Hematopoietic multipotent progenitor cell treated with erythropoietin and hydrocortisone succinate and interleukin-3 and kit ligand, for 4 days (in vitro differentiated cells): Measurements from ENCODE around the gene KRT17.
"Not testable (repeated sequence)": the region's sequence is repeated elsewhere in the genome, so short reads cannot be mapped to it uniquely, and the experiment has no call there.

Experiments used
- DNase-seq: peaks from one replicate; pipeline ENCODE4 v3.0.0-alpha.2; 2015

KRT17 gene

DNA sequence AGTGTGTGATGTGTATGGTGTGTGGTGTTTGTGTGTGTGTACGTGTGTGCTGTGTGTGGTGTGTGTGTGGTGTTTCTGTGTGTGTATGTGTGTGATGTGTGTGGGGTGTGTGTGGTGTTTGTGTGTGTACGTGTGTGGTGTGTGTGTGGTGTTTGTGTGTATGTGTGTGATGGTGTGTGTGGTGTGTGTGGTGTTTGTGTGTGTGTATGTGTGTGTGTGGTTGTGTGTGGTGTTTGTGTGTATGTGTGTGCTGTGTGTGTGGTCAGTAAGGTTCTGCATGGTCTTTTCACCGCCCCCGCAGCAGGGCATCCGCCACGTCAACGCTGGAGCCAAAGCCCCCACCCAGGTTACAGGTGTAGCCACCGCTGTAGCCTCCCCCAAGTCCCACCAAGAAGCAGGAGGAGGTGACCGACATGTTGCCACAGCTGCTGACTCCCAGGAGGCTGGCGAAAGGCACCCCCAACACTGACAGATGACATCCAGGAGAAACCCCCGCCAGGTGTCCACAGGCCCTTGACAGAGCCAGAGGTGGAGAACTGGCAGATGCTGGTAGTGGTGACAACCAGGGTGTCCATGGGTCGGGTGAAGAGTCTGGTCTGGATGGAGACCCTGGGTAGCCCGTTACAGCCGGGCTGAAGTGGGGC is 9.3 kb upstream of the KRT17 start:
- peak; percentile 28 for DNase-seq

DNA sequence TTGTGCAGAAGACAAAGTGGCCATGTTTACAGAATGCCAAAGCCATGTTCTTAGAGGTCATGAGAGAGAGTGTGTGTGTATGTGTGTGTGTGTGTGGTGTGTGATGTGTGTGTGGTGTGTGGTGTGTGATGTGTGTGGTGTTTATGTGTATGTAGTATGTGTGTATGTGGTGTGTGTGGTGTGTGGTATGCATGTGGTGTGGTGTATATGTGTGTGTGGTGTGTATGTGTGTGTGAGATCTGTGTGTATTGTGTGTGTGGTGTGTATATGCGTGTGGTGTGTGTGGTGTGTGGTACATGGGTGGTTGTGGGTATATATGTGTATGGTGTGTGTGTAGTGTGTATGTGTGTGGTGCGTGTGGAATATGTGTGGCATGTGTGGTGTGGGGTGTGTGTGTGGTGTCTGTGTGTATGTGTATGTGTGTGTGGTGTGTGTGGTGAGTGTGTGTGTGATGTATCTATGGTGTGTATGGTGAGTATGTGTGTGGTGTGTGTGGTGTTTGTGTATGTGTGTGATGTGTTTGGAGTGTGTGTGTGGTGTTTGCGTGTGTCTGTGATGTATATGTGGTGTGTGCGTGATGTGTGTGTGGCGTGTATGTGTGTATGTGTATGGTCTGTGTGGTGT is 8.2 kb upstream of the KRT17 start:
- DNase-seq, result no peak

DNA sequence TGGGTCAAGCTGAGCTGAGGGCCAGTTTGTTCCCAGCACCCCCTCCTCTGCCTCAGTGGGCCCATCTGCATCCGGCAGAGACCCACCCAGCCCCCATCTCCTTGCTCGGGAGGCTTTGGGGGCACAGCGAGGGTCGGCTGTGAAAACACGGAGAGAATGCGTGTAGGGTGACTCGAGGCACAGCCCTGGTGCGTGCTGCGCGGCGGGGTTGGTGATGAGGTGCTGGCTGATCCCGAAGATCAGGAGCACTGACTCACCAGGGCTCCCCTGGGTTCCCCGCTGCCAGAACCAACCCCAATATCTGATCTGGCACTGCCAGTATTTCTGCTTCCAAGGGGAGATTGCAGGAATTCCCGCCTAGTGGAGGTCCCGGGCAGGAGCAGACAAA is 7.5 kb upstream of the KRT17 start:
- no peak for DNase-seq

DNA sequence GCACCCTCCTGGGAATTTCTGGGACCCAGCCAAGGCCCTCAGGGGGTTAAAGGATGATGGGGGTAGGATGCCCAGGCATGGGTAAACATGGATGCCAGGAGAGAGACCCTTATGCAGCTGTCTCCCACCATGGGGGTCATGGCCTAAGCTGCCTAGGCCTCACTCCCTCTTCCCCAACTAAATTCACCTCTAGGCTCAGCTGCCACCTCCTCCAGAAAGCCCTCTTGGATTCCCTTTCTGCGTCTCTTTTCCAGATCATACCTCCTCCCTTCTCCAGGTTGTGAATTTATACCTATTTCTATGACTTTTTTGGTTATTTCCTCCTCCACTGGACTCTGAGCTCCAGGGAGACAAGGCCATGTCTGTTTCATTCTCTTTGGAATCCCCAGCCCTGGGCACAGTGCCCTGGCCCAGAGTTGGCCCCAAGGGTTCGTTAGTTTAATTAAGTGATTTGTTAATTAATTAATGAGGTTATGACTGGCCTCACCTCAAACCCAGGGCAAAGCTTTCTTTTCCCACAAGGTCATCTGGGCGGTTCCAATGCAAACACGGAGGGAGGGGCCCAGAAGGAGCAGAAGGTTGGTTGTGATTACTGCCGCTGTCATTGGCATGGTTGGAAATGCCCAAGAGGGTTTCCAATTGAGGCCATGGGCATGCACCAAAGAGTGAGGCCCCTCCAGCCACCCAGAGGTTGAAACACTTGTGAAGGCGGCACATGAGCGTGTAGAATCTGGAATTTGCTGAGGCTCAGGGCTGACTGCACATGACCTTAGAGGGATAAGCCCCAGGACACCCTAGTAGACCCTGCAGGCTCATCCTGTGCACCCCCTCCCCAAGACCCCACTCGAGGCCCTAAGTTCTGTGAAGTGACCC is 6.9 kb upstream of the KRT17 start:
- peak; percentile 24 for DNase-seq

DNA sequence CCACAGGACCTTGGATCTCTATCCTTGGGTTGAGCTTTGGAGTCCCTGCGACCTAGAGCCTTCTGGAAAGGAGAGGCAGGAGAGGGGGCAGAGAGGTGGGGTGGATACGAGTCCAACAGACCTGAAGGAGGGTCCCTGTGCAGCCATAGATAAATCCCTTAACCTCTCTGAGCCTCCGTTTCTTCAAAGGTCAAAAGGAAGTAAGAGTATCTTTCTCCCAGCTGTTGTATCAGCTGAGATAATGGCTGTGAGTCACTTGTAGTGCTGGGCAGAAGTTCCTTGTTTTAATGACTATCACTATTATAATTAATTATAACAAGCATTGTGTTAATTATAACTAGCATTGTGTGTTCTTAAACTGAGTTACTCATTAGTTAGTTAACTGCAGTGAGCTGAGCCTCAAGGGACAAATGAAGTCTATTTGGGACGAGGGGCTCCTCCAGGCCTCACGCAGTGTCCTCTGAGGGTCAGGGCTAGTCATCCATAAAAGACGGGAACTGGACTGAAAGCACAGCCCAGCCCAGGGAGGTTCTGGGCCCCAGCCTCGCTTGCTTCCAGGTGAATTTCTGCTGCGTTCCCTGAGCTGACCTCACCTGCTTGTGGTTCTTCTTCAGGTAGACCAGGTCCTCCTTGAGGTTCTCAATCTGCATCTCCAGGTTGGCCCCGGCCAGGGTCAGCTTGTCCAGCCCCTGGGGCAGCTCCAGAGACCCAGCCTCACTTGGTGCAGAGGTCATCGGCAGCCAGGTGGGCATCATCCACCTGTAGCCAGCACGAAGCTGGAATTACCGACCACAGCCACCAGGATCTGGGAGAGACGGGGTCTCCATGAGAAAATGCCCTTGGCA is 5.7 kb upstream of the KRT17 start:
- peak; percentile 30 for DNase-seq

DNA sequence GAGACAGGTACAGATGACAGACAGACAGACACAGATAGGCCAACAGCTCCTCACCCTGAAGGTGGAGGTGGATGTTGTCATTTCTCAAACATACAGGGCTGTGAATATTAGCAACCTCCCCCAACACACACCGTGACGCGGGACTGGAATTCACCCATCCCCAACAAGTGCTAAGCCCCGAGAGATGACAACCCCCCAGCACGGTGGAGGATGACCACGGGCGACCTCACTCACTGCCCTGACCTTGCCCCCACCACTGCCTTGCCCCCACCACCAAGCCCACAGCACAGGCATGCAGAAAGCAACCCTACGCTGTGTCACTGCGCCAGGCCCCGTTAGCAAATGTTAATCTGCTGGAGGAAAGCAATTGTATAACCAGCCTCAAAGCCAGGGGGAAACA is 4.9 kb upstream of the KRT17 start:
- DNase-seq, result no peak

DNA sequence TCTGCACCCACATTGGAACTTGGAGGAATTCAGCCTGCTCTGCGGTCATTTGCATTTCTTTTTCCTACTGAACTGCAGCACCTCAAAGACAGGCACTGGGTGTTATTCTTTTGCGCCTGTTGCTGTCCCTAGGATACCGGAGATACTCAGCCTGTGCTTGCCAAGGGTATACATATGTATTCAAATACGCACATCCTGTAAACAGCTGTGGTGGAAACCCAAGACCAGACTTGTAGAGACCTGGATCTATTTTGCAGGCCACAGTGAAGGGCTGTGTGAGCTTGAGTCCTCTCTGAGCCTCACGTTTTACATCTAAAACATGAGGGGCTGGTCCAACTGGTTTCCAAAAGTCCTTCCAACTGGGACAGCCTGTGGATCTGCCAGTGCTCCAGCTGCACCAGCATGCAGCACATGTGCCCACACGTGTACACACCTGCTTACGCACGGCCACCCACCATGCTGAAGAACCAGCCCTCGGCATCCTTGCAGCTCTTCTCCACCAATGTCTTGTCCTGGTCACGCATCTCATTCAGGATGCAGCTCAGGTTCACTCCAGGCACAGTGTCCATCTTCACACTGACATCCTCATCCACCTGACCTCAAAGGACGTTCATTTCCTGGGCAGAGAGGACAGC is 4.4 kb upstream of the KRT17 start:
- DNase-seq, result not testable (repeated sequence)

DNA sequence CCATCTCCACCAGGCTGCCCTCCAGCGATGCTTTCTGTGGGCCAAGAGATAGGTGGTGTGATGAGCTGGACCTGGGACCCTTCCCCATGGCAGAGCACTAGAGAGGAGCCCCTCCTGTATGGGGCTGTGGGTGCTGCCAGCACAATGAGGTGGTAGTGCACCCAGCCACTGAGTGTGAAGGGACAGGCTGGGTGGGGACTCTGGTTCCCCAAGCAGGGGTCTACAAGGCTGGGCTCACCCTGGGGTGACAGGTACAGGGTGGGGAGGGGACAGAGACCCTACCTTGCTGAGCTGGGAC is 3.6 kb upstream of the KRT17 start:
- not testable (repeated sequence) for DNase-seq

DNA sequence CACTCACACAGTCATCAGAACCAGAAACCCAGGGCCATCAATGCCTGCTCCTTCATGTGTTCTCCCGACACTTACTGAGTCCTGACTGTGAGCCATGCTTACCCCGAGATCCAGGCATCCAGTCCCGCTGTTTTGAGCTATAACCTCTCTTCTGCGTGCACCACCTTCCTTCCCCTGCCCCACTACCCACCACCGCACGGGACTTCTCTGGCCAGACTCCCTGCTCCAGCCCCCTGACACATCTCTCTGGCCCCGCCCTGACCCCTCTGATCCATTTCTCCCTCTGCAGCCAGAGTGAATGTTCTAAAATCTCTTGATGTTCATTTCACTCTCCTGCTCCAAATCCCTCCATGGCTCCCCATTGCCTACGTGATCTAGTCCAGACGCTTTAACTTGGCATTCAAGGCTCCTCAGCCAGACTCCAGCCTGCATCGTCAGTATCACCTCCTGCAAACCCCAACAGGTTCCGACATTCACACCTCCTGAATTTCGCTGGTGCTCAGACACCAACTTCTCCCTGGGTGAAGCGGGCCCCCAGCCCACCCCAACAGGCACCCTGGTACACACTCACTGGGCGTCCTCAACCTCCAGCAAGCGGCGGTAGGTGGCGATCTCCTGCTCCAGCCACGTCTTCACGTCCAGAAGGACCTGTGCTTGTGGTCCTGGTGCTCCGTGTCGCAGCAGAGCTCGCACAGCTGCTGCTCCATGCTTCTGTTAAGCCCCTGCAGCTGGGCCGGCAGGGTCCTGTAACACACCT is 3.1 kb upstream of the KRT17 start:
- DNase-seq, result no peak

DNA sequence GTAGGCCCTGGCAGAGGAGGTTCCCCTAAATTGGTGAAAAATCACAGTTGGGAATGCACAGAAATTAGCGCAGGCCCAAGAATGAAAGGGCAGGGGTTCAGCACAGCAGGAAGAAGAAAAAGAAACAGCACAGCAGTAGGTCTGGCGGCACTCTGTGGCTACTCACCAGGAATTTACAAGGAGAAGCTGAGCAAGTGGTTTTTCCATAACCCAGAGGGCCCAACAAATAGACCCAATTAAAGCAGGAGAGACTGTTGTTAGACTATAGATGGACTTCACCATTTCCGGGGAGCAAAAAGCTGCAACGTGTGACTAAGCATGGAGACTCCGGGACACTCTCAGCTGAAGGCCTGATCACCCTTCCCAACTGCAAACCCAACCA is 2.5 kb upstream of the KRT17 start:
- DNase-seq, result not testable (repeated sequence)

DNA sequence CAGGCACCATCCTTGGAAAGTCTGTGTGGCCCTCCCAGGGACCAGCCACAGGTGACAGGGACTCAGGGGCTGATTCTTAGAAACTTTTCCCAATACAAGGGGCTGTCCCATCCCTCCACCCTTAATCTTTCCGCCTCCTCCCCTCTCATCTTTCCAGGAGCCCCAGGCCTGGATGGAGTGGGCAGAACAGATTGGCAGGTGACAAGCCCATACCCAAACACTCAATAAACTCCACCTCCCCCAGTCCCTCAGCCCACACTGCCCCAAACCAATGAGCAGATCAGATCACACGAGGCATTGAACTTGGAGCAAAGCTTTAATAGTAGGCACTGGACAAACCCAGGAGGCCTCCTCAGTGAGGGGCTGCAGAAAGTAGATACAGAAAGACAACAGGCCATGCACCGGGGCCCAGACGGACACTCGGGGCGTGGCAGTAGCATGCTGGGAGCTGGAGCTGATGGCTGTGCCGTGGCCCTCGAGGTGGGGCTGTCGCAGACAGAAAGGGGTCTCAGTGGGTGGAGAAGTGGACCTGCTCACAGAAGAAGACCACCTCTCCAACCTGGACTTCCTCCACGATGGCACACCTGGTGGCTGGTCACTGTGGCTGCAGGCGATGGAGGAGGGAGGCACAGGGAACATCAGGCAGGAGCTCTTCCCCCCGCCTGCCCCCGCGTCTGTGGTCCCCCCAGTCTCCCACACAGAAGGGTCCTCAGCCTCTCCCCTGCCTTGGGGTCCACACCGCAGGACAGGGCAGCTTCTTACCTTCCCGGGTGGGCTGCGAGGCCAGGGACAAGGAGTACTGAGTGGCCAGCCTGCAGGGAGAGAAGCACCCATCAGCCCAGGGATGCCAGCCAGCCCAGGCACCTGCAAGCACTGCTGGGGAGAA is 1.9 kb upstream of the KRT17 start:
- DNase-seq, result not testable (repeated sequence)

DNA sequence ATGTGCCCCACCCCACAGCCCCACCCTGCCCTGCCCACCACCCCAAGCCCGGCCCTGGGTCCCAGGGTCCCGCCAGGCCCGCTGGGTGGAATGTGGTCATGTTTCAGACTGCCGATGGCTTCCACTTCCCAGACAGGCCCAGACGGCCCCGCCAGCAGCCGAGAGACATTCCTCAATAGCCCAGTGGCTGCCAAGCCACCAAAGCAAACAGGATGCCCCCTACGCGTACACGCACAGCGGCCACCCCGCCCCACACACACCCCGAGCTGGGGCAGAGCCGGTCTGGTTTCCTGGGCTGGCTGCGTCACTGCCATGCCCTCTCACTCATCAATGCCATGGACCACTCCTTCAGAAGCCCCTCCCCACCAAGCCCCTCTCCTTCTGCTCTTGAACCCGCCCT is 1.2 kb upstream of the KRT17 start:
- DNase-seq, result no peak

DNA sequence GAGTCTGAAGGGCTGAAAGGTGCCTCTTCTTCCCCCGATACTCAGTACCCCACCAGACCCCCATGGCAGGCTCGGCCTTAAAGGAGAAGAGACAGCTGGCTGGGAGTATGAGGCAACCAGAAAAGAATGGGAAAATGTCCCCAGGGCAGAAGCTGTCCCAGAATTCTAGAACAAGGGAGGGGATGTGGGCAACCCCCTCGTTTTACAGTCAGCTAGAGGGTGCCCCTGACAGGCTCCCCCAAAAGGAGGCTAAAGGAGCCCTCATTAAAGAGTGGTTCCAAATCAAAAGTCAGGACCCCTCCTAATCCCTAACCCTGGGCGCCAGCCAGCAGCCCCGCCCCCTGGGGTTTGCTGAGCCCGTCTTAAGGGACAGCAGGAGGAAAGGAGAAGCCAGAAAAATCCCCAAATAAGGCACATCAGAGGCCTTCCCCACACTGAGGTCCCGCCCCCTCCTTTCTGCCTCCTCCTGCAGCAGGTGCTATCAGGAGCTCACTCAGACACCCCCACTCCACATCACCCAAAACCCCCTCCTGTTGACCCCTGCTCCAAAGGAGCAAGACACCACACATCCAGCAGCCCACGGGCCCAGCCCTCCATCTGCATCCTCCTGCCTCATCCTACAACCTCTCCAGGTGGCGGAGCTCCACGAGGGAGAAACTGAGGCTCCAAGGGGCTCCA is 1.1 kb downstream of the KRT17 start:
- DNase-seq, result not testable (repeated sequence)

DNA sequence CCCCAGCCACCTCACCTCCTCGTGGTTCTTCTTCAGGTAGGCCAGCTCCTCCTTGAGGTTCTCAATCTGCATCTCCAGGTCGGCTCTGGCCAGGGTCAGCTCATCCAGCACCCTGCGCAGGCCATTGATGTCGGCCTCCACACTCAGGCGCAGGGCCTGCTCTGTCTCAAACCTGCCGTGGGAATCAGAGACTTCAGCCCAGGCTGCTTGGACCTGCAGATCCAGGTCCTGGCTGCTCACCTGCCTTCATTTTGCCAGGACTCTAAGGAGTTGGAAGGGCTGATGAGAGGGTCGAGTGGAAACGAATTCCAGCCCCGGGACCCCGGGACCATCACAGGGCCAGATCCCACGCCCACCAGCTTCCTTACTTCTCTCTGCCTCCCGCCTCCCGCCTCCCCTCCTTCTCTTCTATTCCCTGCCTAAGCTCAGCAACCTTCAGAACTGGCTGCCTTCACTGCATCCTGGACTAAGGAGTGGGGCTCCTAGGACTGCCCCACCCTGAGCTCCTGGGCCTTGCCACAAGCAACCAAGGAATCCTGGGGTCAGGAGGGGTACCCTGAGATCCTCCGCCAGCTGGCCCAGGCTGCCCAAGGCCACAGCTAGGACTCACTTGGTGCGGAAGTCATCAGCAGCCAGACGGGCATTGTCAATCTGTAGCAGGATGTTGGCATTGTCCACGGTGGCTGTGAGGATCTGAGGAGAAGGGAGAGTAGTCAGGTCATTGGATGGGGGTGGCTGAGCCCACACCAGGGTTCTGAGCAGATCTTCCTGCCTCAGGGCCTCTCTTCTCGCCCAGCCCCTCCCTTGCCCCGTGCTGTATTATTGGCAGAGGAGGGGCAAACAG is 1.8 kb downstream of the KRT17 start:
- DNase-seq, result not testable (repeated sequence)

DNA sequence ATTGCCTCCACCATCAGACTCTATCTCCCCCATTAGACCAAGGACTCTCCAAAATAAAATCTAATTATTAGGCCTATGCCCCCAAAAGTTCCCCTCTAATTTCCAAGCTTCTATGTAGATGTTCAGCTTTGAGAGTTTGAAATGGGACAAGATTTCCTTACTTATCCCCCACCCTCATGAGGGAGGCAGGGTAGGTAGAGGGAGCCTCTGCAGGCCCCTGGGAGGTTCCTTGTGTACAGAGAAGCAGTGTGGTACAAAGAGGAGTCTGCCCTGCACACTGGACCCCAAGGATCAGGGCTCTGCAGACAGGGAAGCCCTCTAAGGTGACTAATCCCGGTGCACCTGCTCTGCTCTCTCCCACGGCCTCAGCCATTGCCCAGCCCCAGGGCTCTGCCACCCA is 2.5 kb downstream of the KRT17 start:
- DNase-seq, result no peak

DNA sequence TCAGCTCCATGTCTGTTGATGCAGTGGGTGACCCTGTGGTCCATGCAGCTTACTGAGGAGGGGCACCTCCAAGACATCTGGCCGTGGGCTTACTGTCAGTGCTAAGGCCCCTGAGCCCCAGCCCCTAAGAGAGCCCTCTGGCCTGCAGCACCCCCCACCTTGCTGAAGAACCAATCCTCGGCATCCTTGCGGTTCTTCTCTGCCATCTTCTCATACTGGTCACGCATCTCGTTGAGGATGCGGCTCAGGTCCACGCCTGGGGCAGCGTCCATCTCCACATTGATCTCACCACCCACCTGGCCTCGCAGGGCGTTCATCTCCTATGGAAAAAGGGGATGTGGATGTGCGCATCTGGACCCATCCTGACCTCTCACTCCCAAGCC is 2.9 kb downstream of the KRT17 start:
- DNase-seq, result not testable (repeated sequence)

DNA sequence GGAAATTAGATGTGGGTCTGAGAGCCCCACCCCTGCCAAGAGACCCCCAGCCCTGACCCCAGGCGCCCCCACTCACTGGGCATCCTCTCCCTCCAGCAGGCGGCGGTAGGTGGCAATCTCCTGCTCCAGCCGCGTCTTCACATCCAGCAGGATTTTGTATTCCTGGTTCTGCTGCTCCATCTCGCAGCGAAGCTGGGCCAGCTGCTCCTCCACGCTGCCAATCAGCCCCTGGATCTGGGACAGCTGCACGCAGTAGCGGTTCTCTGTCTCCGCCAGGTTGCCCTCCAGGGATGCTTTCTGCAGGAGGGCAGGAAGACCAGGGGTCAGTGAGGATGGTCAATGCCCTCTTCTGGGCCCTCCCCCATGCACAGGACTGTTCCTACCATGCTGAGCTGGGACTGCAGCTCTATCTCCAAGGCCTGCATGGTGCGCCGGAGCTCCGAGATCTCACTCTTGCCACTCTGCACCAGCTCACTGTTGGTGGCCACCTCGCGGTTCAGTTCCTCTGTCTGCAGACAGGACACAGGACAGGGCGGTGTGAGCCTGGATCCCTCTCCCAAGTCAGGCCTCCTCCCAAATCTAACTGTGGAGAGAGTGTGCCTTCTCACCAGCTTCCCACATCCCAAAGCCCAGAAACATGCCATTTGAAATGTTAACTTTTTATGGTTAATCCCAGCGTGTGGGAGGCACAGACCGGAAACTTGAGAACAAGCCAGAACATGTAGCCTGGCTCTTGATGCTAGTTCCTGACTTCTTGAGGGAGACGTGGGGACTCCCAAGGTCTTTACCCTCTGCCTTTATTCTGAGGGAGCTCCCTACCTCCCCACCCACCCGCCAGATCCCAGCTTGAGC is 3.6 kb downstream of the KRT17 start:
- no peak for DNase-seq

DNA sequence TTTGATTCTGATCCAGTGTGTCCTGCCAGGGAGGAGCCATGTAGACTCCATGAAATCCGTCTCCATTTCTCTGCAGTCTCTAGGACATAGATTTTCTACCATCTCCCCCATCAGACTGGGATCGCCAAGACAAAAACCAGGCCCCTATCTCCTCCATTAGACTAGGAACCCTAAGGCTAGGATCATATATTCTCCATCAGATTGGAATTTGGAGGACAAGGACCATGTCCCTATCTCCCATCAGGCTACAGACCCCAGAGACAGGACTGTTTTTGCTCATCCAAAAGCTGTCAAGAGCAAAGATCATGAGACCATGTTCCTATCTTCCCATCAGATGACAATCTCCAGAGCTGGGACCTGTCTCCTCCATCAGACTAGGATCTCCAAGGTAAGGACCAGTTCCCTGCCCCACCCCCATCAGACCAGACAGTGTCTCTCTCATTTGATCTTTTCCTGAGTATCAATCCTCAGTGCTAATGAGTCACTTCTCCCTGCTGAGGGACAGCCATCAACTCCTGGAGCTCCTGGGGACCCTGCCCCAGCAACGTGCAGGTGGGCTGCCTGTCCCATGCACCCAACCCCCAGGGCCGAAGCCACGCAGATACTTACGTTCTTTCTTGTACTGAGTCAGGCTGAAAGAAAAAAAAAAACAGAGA is 4.3 kb downstream of the KRT17 start:
- not testable (repeated sequence) for DNase-seq
